ENCODE data around the gene UNC93B1.

UNC93B1 gene

GRCh38 chr11:68049509-68050370 is 45.8 kb upstream of the UNC93B1 start:
- Mint-ChIP-seq H3K4me3 (no peak overlapping the region), H3K27me3 (ENCODE audit: low read depth) (no peaks in the 10 kb centered on the region), H3K4me1 (no peaks in the 10 kb centered on the region), H3K36me3 (ENCODE audit: low read depth) (no peaks in the 10 kb centered on the region), H3K9me3 (no peaks in the 10 kb centered on the region), H3K27ac (no peak overlapping the region)
- TF ChIP-seq CTCF (IDR thresholded peaks at IDR 0.05; ENCODE audit: unreplicated experiment in 3 of 3): no peak

- H3K27ac Mint-ChIP-seq: no peak overlapping the region
- no peaks in the 10 kb centered on the region for H3K27me3 Mint-ChIP-seq (ENCODE audit: low read depth)
- TF ChIP-seq CTCF (IDR thresholded peaks at IDR 0.05; ENCODE audit: unreplicated experiment in 3 of 3): no peak
- H3K4me1 Mint-ChIP-seq: no peaks in the 10 kb centered on the region
- H3K36me3 Mint-ChIP-seq (ENCODE audit: low read depth): no peaks in the 10 kb centered on the region
- no peaks in the 10 kb centered on the region for H3K9me3 Mint-ChIP-seq
- no peak overlapping the region for H3K4me3 Mint-ChIP-seq
These were observed 45.0 kb upstream of the UNC93B1 start for GRCh38 chr11:68048681-68049508.

GRCh38 chr11:68047437-68048290 is 43.8 kb upstream of the UNC93B1 start:
- Mint-ChIP-seq H3K4me1 (no peaks in the 10 kb centered on the region), H3K27me3 (ENCODE audit: low read depth) (no peaks in the 10 kb centered on the region), H3K4me3 (no peak overlapping the region), H3K9me3 (no peaks in the 10 kb centered on the region), H3K36me3 (ENCODE audit: low read depth) (no peaks in the 10 kb centered on the region), H3K27ac (no peak overlapping the region)
- no peak for TF ChIP-seq CTCF (IDR thresholded peaks at IDR 0.05; ENCODE audit: unreplicated experiment in 3 of 3)

- Mint-ChIP-seq H3K9me3 (no peaks in the 10 kb centered on the region), H3K27me3 (ENCODE audit: low read depth) (no peaks in the 10 kb centered on the region), H3K36me3 (ENCODE audit: low read depth) (no peaks in the 10 kb centered on the region)
These were observed 41.0 kb upstream of the UNC93B1 start for GRCh38 chr11:68044898-68045351.

More at GRCh38 chr11:68044898-68045351, 41.0 kb upstream of the UNC93B1 start:
- no peak for TF ChIP-seq CTCF (IDR thresholded peaks at IDR 0.05; ENCODE audit: unreplicated experiment in 3 of 3)
- Mint-ChIP-seq H3K27ac (no peak overlapping the region), H3K4me3 (no peak overlapping the region), H3K4me1 (peaks cover 10% of the 10 kb centered on the region)
